ENCODE measurements around the gene GALK1.
"Not testable (repeated sequence)": the region's sequence is repeated elsewhere in the genome, so short reads cannot be mapped to it uniquely, and the experiment has no call there.

Gene GALK1

GRCh38 chr17:75778861-75779249 is 13.9 kb upstream of the GALK1 start:
- no peak for DNase-seq (ENCODE audit: low read depth)

GRCh38 chr17:75778066-75778860 is 13.3 kb upstream of the GALK1 start:
- in situ Hi-C loops (cut with HindIII; ENCODE audit: low sequenced_read_pairs); DNase-seq (ENCODE audit: low read depth): not testable (repeated sequence)
- peak overlapping the region; percentile 84 for H3K4me3 ChIP-seq (ENCODE audit: low read depth, low read length)

More at GRCh38 chr17:75778861-75779249, 13.9 kb upstream of the GALK1 start:
- peak; percentile 47 for TF ChIP-seq CTCF (IDR thresholded peaks at IDR 0.05; ENCODE audit: low read depth, low read length, missing control alignments)
- in situ Hi-C loops (cut with HindIII; ENCODE audit: low sequenced_read_pairs) = no loop called here
- H3K4me3 ChIP-seq (ENCODE audit: low read depth, low read length) = peak overlapping the region; percentile 84

- peak overlapping the region; percentile 84 for H3K4me3 ChIP-seq (ENCODE audit: low read depth, low read length)
- in situ Hi-C loops (cut with HindIII; ENCODE audit: low sequenced_read_pairs) = no loop called here
- no peak for TF ChIP-seq CTCF (IDR thresholded peaks at IDR 0.05; ENCODE audit: low read depth, low read length, missing control alignments)
- DNase-seq (ENCODE audit: low read depth) = no peak
These were observed 12.4 kb upstream of the GALK1 start for GRCh38 chr17:75777296-75777922.

GRCh38 chr17:75776386-75777295 is 11.6 kb upstream of the GALK1 start:
- in situ Hi-C loops (cut with HindIII; ENCODE audit: low sequenced_read_pairs) = no loop called here
- no peak for TF ChIP-seq CTCF (IDR thresholded peaks at IDR 0.05; ENCODE audit: low read depth, low read length, missing control alignments)
- DNase-seq (ENCODE audit: low read depth) = no peak
- peak overlapping the region; percentile 84 for H3K4me3 ChIP-seq (ENCODE audit: low read depth, low read length)

- in situ Hi-C loops (cut with HindIII; ENCODE audit: low sequenced_read_pairs) = no loop called here
- no peak for DNase-seq (ENCODE audit: low read depth)
- H3K4me3 ChIP-seq (ENCODE audit: low read depth, low read length) = no peak overlapping the region
- TF ChIP-seq CTCF (IDR thresholded peaks at IDR 0.05; ENCODE audit: low read depth, low read length, missing control alignments) = no peak
These were observed 10.1 kb upstream of the GALK1 start for GRCh38 chr17:75774991-75775668.

- in situ Hi-C loops (cut with HindIII; ENCODE audit: low sequenced_read_pairs) = no loop called here
- no peak overlapping the region for H3K4me3 ChIP-seq (ENCODE audit: low read depth, low read length)
- TF ChIP-seq CTCF (IDR thresholded peaks at IDR 0.05; ENCODE audit: low read depth, low read length, missing control alignments) = no peak
- DNase-seq (ENCODE audit: low read depth) = no peak
These were observed 9.5 kb upstream of the GALK1 start for GRCh38 chr17:75774471-75774990.

Measured in astrocyte of the cerebellum (primary cell).